Measurements from ENCODE around the gene EDA. TPM values are rescaled to one million over a fixed set of nuclear protein-coding genes. Genes with fewer than 3 reads are reported as not detected.

EDA gene
- total and polyA plus RNA-seq, 10 donors = 0.28 to 7.2 (median 3.3) TPM

GRCh38 chrX:69670001-69670555 lies 54.2 kb downstream of the EDA start:
- no peak for DNase-seq
- intact Hi-C loops (cut with DNase I; ENCODE audit: low total_unique reads) = no loop called here
- H3K4me1 ChIP-seq = no peaks in the 10 kb centered on the region
- H3K9me3 ChIP-seq = peaks cover 0 to 50% (median 28%) of the 10 kb centered on the region in 8 donors
- TF ChIP-seq, protein P1, sequence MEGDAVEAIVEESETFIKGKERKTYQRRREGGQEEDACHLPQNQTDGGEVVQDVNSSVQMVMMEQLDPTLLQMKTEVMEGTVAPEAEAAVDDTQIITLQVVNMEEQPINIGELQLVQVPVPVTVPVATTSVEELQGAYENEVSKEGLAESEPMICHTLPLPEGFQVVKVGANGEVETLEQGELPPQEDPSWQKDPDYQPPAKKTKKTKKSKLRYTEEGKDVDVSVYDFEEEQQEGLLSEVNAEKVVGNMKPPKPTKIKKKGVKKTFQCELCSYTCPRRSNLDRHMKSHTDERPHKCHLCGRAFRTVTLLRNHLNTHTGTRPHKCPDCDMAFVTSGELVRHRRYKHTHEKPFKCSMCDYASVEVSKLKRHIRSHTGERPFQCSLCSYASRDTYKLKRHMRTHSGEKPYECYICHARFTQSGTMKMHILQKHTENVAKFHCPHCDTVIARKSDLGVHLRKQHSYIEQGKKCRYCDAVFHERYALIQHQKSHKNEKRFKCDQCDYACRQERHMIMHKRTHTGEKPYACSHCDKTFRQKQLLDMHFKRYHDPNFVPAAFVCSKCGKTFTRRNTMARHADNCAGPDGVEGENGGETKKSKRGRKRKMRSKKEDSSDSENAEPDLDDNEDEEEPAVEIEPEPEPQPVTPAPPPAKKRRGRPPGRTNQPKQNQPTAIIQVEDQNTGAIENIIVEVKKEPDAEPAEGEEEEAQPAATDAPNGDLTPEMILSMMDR (IDR thresholded peaks at IDR 0.05 in 8 of 11, conservative IDR thresholded peaks at IDR 0.05 in 3 of 11) = no peak
- TF ChIP-seq POLR2AphosphoS5 (IDR thresholded peaks at IDR 0.05) = no peak
- TF ChIP-seq POLR2A (IDR thresholded peaks at IDR 0.05) = no peak
- no peaks in the 10 kb centered on the region for H3K36me3 ChIP-seq
- H3K4me3 ChIP-seq = no peak overlapping the region
- H3K27me3 ChIP-seq (replicated peaks in 1 of 7) = no peaks in the 10 kb centered on the region
- H3K27ac ChIP-seq = no peak overlapping the region
- WGBS, 5 donors = 0 to 92% (median 43%) methylated on average over 2 of the region's 2 CpGs

DNA sequence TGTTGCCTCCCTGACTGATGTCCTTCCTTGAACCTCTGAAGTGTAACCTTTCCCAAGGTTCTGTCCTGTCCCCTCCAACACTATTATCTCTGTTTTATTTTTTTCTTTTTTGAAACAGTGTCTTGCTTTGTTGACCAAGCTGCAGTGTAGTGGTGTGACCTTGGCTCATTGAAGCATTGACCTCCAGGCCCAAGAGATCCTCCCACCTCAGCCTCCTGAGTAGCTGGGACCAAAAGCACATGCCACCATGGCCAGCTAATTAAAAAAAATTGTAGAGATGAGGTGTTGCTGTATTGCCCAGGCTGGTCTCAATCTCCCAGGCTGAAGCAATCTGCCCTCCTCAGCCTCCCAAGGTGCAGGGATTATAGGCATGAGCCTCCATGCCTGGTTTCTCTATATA lies 59.0 kb downstream of the EDA start:
- Histone ChIP-seq H3K27me3 (replicated peaks in 1 of 7) (no peaks in the 10 kb centered on the region), H3K36me3 (no peaks in the 10 kb centered on the region), H3K27ac (no peak overlapping the region), H3K4me1 (no peaks in the 10 kb centered on the region), H3K4me3 (no peak overlapping the region), H3K9me3 (peaks cover 0 to 26% (median 16%) of the 10 kb centered on the region in 8 donors)
- intact Hi-C loops (cut with DNase I; ENCODE audit: low total_unique reads) = no loop called here
- TF ChIP-seq POLR2A (IDR thresholded peaks at IDR 0.05) = no peak
- TF ChIP-seq POLR2AphosphoS5 (IDR thresholded peaks at IDR 0.05) = no peak
- TF ChIP-seq, protein P1 (IDR thresholded peaks at IDR 0.05 in 8 of 11, conservative IDR thresholded peaks at IDR 0.05 in 3 of 11) = no peak
- no peak for DNase-seq

DNA sequence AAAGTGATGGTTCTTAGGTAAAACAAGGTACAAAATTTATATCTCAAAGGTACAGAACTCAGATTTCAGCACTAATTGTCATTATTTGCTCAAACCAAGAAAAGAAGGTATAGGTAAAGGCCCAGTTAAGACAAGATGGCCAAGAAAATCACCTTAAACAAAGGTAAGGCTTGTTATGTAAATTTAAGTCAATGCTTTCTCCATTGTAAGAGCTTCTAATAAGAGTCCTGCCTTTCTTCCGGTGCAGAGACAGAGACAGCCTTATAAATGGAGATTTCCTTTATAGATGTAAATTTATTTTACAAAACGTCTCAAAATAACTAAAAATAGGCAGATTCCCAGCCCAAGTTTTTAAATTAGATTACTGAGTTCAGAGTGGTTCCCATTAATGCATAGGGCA lies 89.9 kb downstream of the EDA start:
- Histone ChIP-seq H3K27ac (no peak overlapping the region), H3K4me3 (no peak overlapping the region), H3K27me3 (replicated peaks in 1 of 7) (no peaks in the 10 kb centered on the region), H3K4me1 (no peaks in the 10 kb centered on the region), H3K9me3 (no peaks in the 10 kb centered on the region), H3K36me3 (no peaks in the 10 kb centered on the region)
- TF ChIP-seq, protein P1 (IDR thresholded peaks at IDR 0.05 in 8 of 11, conservative IDR thresholded peaks at IDR 0.05 in 3 of 11) = no peak
- TF ChIP-seq POLR2AphosphoS5 (IDR thresholded peaks at IDR 0.05) (no peak), POLR2A (IDR thresholded peaks at IDR 0.05) (no peak)
- intact Hi-C loops (cut with DNase I; ENCODE audit: low total_unique reads) = no loop called here
- no peak for DNase-seq
- WGBS, 5 donors = 49 to 64% (median 57%) methylated on average over 2 of the region's 2 CpGs

DNA sequence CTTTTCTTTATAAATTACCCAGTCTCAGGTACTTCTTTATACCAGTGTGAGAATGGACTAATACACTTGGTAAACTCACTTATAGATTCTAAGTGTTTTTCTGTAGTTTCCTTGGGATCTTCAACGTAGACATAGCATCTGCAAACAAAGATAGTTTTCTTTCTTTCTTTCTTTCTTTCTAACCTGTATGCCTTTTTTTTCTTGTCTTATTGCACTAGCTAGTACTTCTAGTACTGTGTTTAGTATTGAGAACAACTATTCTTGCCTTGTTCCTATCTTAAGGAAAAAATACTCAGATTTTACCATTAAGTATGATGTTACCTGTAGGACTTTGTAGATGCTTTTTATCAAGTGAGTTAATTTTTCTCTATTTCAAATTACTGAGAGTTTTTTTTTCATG lies 102.2 kb downstream of the EDA start:
- peaks cover 0 to 51% (median 27%) of the 10 kb centered on the region in 8 donors for H3K9me3 ChIP-seq
- intact Hi-C loops (cut with DNase I; ENCODE audit: low total_unique reads) = no loop called here
- no peaks in the 10 kb centered on the region for H3K27me3 ChIP-seq (replicated peaks in 1 of 7)
- no peak overlapping the region for H3K4me3 ChIP-seq
- DNase-seq = no peak
- TF ChIP-seq, protein P1 (IDR thresholded peaks at IDR 0.05 in 8 of 11, conservative IDR thresholded peaks at IDR 0.05 in 3 of 11) = no peak
- TF ChIP-seq POLR2A (IDR thresholded peaks at IDR 0.05) (no peak), POLR2AphosphoS5 (IDR thresholded peaks at IDR 0.05) (no peak)
- no peaks in the 10 kb centered on the region for H3K36me3 ChIP-seq
- H3K27ac ChIP-seq = no peak overlapping the region
- WGBS, 5 donors = 70 to 82% (median 81%) methylated on average over 1 of the region's 1 CpG
- no peaks in the 10 kb centered on the region for H3K4me1 ChIP-seq
